Measurements from ENCODE around the gene MEF2C.

Gene MEF2C

DNA sequence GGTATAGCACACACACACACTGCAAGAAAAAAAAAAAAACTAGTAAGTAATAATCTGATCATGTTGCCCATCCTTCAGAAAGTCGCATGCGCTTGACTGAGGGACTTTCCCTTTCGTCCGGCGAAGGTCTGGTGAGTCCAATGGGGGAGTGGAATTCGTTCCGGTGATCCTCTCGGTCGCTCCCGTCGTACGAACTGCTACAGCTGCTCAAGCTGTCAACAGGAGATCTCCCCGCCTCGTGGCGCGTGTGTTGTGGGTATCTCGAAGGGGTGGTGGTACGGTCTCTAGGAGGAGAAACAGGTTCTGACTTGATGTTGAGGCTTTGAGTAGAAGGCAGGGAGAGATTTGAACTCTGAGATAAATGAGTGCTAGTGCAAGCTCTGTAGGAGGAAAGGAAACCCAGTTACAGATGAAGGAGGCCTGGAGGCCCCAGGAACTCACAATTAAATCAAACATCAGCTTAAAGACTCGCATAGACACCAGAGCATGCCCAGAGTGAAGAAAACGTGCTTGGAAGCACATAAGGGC is 160.4 kb downstream of the MEF2C start:
- H3K9me3 ChIP-seq (ENCODE audit: control insufficient read depth, insufficient read depth, low read length), result no peaks in the 10 kb centered on the region
- H3K4me1 ChIP-seq (ENCODE audit: control insufficient read depth, low read length), result no peaks in the 10 kb centered on the region
- no peaks in the 10 kb centered on the region for H3K27me3 ChIP-seq (ENCODE audit: control insufficient read depth, low read length)
- peaks cover 91% of the 10 kb centered on the region for H3K36me3 ChIP-seq (ENCODE audit: control insufficient read depth, low read length)
- H3K4me2 ChIP-seq (ENCODE audit: low read length), result no peak overlapping the region
- no peak overlapping the region for H3K4me3 ChIP-seq (ENCODE audit: low read length)
- no peak overlapping the region for H3K27ac ChIP-seq (ENCODE audit: low read depth, low read length)
- H3F3A ChIP-seq (ENCODE audit: control insufficient read depth, insufficient read depth), result peaks cover 16% of the 10 kb centered on the region
- H4K20me1 ChIP-seq (ENCODE audit: control insufficient read depth, insufficient read depth, low read depth, low read length), result no peaks in the 10 kb centered on the region
- H3K9me2 ChIP-seq (replicated peaks; ENCODE audit: control insufficient read depth, low read length), result no peaks in the 10 kb centered on the region
- no peaks in the 10 kb centered on the region; the same call in 1 of the 2 replicates for H3K79me2 ChIP-seq (ENCODE audit: control insufficient read depth, low read length)
- TF ChIP-seq CTCF (IDR thresholded peaks at IDR 0.05; ENCODE audit: low read depth, low read length, poor library complexity, severe bottlenecking) (no peak), EZH2phosphoT487 (IDR thresholded peaks at IDR 0.05; ENCODE audit: borderline replicate concordance, low read length) (no peak)

- H3K9me2 ChIP-seq (replicated peaks; ENCODE audit: control insufficient read depth, low read length), result no peaks in the 10 kb centered on the region
- H3K27ac ChIP-seq (ENCODE audit: low read depth, low read length), result no peak overlapping the region
- no peaks in the 10 kb centered on the region for H4K20me1 ChIP-seq (ENCODE audit: control insufficient read depth, insufficient read depth, low read depth, low read length)
- peaks cover 63% of the 10 kb centered on the region for H3K36me3 ChIP-seq (ENCODE audit: control insufficient read depth, low read length)
- no peak overlapping the region for H3K4me2 ChIP-seq (ENCODE audit: low read length)
- peaks cover 31% of the 10 kb centered on the region for H3F3A ChIP-seq (ENCODE audit: control insufficient read depth, insufficient read depth)
- no peaks in the 10 kb centered on the region for H3K9me3 ChIP-seq (ENCODE audit: control insufficient read depth, insufficient read depth, low read length)
- no peak overlapping the region for H3K4me3 ChIP-seq (ENCODE audit: low read length)
- H3K4me1 ChIP-seq (ENCODE audit: control insufficient read depth, low read length), result no peaks in the 10 kb centered on the region
- no peak for TF ChIP-seq CTCF (IDR thresholded peaks at IDR 0.05; ENCODE audit: low read depth, low read length, poor library complexity, severe bottlenecking)
- no peak for TF ChIP-seq EZH2phosphoT487 (IDR thresholded peaks at IDR 0.05; ENCODE audit: borderline replicate concordance, low read length)
- no peaks in the 10 kb centered on the region for H3K27me3 ChIP-seq (ENCODE audit: control insufficient read depth, low read length)
- no peaks in the 10 kb centered on the region for H3K79me2 ChIP-seq (ENCODE audit: control insufficient read depth, low read length)
These were observed 163.6 kb downstream of the MEF2C start for GRCh38 chr5:88719434-88719833.

GRCh38 chr5:88718736-88719135 is 164.2 kb downstream of the MEF2C start:
- peaks cover 31% of the 10 kb centered on the region for H3F3A ChIP-seq (ENCODE audit: control insufficient read depth, insufficient read depth)
- no peak overlapping the region for H3K4me2 ChIP-seq (ENCODE audit: low read length)
- no peaks in the 10 kb centered on the region for H3K9me2 ChIP-seq (replicated peaks; ENCODE audit: control insufficient read depth, low read length)
- H3K9me3 ChIP-seq (ENCODE audit: control insufficient read depth, insufficient read depth, low read length), result no peaks in the 10 kb centered on the region
- H3K27ac ChIP-seq (ENCODE audit: low read depth, low read length), result no peak overlapping the region
- H3K79me2 ChIP-seq (ENCODE audit: control insufficient read depth, low read length), result no peaks in the 10 kb centered on the region
- H3K4me1 ChIP-seq (ENCODE audit: control insufficient read depth, low read length), result no peaks in the 10 kb centered on the region
- H3K36me3 ChIP-seq (ENCODE audit: control insufficient read depth, low read length), result peaks cover 56% of the 10 kb centered on the region
- no peak overlapping the region for H3K4me3 ChIP-seq (ENCODE audit: low read length)
- no peak for TF ChIP-seq EZH2phosphoT487 (IDR thresholded peaks at IDR 0.05; ENCODE audit: borderline replicate concordance, low read length)
- TF ChIP-seq CTCF (IDR thresholded peaks at IDR 0.05; ENCODE audit: low read depth, low read length, poor library complexity, severe bottlenecking), result no peak
- no peaks in the 10 kb centered on the region for H4K20me1 ChIP-seq (ENCODE audit: control insufficient read depth, insufficient read depth, low read depth, low read length)
- H3K27me3 ChIP-seq (ENCODE audit: control insufficient read depth, low read length), result no peaks in the 10 kb centered on the region

All from DOHH2 (cell line).